ENCODE data around the gene GRAP.

Gene GRAP

DNA sequence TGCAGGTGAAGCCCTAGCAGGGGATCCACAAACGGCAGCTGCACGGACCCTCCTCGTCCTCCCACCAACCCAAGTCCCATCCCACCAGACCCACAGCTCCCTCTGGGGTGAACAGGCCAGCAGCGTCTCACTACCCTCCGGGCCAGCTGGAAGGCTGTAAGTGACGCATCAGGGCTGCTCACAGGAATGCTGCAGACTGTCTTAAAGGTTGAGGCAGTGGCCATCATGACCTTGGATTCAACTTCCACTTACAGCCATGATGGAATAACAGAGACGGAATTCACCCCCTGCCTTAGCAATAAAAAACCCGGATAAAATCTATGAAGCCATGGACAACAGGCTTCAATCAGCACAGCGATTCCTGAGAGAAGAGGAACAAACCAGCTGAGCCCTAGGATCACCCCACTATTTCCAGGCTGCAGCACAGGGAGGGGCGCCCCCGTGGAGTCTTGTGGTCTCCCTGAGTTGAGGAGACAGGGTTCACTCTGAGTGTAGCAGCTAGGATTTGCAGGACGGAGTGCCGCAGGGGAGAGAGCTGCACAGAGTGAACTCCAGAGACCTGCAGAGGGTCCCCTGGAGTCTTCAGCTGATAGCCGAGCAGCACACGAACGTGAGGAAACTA is 52.7 kb downstream of the GRAP start:
- Histone ChIP-seq H3K9me3 (ENCODE audit: control insufficient read depth in 5 of 5, low read length in 5 of 5) (peaks cover 0 to 4% (median 0%) of the 10 kb centered on the region in 5 donors), H3K4me3 (ENCODE audit: low read depth in 1 of 5, low read length in 5 of 5) (no peak overlapping the region), H3K27ac (ENCODE audit: low read depth, low read length) (no peak overlapping the region), H3K9ac (ENCODE audit: low read length in 5 of 5) (no peak overlapping the region), H3K4me1 (ENCODE audit: control insufficient read depth in 5 of 5, insufficient read depth in 5 of 5, low read length in 5 of 5) (no peaks in the 10 kb centered on the region), H3K27me3 (ENCODE audit: control insufficient read depth in 5 of 5, insufficient read depth in 4 of 5, low read length in 5 of 5) (peaks cover 0 to 4% (median 0%) of the 10 kb centered on the region in 5 donors), H3K36me3 (ENCODE audit: control insufficient read depth in 5 of 5, insufficient read depth in 5 of 5, low read length in 5 of 5) (no peaks in the 10 kb centered on the region)

DNA sequence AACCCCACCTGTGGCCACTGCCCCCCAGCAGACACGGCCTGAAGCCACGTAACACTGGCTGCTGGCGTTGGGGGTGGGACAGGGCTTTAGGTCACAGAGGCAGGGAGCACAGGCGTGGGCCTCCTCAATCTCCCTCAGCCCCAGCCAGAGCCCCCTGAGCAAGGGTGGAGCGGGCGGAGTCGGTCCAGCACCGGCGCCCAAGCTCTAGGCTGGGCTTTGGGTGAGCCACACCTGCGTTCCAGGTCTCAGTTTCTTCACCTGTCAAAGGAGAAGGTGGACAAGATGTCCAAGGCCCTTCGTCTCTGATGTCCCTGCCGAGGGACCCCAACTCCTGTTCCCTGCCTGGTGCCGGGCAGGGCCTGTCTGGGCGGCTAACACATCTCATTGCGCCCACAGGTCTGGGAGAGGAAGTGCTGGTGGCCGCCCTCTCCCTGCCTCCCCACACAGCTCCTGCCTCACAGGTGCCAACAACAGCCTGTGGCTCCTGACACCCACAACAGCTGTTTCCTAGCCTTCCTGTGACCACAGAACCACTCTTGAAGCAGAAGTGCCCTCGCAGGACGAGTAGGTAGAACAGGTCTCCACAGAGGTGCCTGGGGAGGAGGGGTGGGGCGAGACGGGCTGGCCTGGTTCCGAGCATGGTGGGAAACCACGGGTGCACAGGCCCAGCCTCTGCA is 54.2 kb downstream of the GRAP start:
- Histone ChIP-seq H3K27ac (ENCODE audit: low read depth, low read length) (no peak overlapping the region), H3K4me1 (ENCODE audit: control insufficient read depth in 5 of 5, insufficient read depth in 5 of 5, low read length in 5 of 5) (no peaks in the 10 kb centered on the region)

DNA sequence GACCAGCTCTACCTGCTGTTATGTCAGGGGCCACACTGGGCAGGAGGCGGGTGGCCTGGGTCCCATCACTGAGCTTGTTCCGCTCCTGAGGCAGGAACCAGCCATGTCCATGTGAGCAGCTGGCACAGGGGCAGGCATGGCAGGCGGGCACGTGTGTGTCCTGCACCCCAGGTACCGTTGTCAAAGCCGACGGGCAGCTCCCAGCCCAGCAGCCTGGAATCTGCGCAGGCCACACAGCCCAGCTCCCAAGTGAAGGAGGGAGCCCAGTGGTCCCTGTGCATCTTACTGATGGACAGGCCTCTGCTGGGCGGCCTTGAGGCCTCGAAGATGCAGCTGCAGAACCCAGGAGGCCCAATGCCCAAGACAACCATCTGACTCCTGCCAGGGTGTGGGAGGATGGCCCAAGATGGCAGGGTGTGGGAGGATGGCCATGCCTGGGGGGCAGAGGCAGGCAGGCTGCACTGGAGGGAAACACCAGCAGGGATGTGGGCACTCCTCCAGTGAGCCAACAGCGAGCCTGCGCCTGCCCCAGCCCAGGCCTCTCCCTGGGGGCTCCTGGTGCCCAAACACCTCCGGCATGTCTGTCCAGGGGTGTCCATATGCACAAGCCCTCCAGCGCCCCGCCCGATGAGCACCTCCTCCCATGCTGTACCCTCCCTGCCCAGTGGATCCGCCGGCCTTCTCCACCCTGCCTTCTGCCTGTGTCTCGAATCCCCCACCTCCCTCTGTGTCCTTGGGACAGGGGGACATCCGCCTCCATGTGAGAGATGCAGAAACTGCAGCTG is 55.0 kb downstream of the GRAP start:
- Histone ChIP-seq H3K36me3 (ENCODE audit: control insufficient read depth in 5 of 5, insufficient read depth in 5 of 5, low read length in 5 of 5) (peaks cover 0 to 2% (median 0%) of the 10 kb centered on the region in 5 donors), H3K9ac (ENCODE audit: low read length in 5 of 5) (no peak overlapping the region), H3K27ac (ENCODE audit: low read depth, low read length) (no peak overlapping the region)

More for the DNA sequence above, 54.2 kb downstream of the GRAP start:
- H3K27me3 ChIP-seq (ENCODE audit: control insufficient read depth in 5 of 5, insufficient read depth in 4 of 5, low read length in 5 of 5) = peaks cover 0 to 4% (median 0%) of the 10 kb centered on the region in 5 donors
- no peak overlapping the region for H3K4me3 ChIP-seq (ENCODE audit: low read depth in 1 of 5, low read length in 5 of 5)
- H3K9me3 ChIP-seq (ENCODE audit: control insufficient read depth in 5 of 5, low read length in 5 of 5) = peaks cover 0 to 4% (median 0%) of the 10 kb centered on the region in 5 donors
- peaks cover 0 to 2% (median 0%) of the 10 kb centered on the region in 5 donors for H3K36me3 ChIP-seq (ENCODE audit: control insufficient read depth in 5 of 5, insufficient read depth in 5 of 5, low read length in 5 of 5)
- no peak overlapping the region for H3K9ac ChIP-seq (ENCODE audit: low read length in 5 of 5)

DNA sequence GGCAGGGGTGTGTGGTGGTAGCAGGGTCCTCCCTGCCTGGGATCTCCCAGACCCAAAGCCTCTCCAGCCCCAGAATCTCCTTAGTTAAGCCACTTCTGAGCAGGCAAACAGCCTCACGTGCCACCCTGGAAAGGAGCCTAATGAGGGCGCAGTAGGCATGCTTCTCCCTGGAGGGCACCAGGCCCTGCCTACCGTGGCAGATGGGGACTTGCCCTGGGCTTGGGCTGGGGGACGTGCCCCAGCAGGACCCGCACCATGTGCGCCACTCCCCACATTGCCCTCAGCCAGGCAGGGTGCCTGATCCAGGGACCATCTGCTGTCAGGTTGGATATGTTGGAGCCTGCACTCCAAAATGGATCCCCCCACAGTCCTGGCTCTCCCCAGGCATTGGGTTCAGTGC is 56.4 kb downstream of the GRAP start:
- no peak overlapping the region for H3K4me3 ChIP-seq (ENCODE audit: low read depth in 1 of 5, low read length in 5 of 5)
- peaks cover 0 to 4% (median 0%) of the 10 kb centered on the region in 5 donors for H3K9me3 ChIP-seq (ENCODE audit: control insufficient read depth in 5 of 5, low read length in 5 of 5)
- peaks cover 0 to 2% (median 0%) of the 10 kb centered on the region in 5 donors for H3K36me3 ChIP-seq (ENCODE audit: control insufficient read depth in 5 of 5, insufficient read depth in 5 of 5, low read length in 5 of 5)
- no peaks in the 10 kb centered on the region for H3K4me1 ChIP-seq (ENCODE audit: control insufficient read depth in 5 of 5, insufficient read depth in 5 of 5, low read length in 5 of 5)
- peaks cover 0 to 4% (median 0%) of the 10 kb centered on the region in 5 donors for H3K27me3 ChIP-seq (ENCODE audit: control insufficient read depth in 5 of 5, insufficient read depth in 4 of 5, low read length in 5 of 5)
- no peak overlapping the region for H3K27ac ChIP-seq (ENCODE audit: low read depth, low read length)
- H3K9ac ChIP-seq (ENCODE audit: low read length in 5 of 5) = no peak overlapping the region

More for the DNA sequence above, 55.0 kb downstream of the GRAP start:
- Histone ChIP-seq H3K9me3 (ENCODE audit: control insufficient read depth in 5 of 5, low read length in 5 of 5) (peaks cover 0 to 4% (median 0%) of the 10 kb centered on the region in 5 donors), H3K27me3 (ENCODE audit: control insufficient read depth in 5 of 5, insufficient read depth in 4 of 5, low read length in 5 of 5) (peaks cover 0 to 4% (median 0%) of the 10 kb centered on the region in 5 donors), H3K4me1 (ENCODE audit: control insufficient read depth in 5 of 5, insufficient read depth in 5 of 5, low read length in 5 of 5) (no peaks in the 10 kb centered on the region), H3K4me3 (ENCODE audit: low read depth in 1 of 5, low read length in 5 of 5) (no peak overlapping the region)

DNA sequence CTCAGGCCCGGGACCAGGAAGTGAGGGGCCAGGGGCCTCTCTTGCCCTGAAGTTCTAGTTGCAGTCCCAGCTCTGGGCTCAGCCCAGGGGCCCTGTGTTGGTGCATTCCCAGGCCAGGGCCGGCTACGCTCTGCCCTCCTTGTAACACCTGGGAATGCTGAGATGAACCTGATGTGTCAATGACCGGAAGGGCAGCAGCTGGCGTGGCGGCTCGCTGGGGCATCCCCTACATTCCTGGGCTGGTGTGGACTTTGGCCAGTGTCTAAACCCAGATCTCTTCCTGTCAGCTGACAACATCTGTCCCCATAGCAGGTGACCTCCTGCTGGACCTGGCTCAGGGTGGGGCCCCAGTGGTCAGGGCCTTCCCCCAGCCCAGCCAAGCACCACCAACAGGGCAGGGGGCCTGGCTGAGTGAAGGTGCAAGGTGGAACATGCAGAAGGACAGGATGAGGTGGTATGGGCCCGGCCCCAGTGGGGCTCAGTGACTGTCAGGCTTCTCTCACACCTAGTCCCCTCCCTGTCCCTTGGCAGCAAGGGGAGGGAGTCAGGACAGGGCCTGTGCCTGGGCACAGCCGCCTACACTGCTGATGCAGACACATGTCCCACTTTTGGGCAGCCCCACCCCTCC is 58.1 kb downstream of the GRAP start:
- no peaks in the 10 kb centered on the region for H3K4me1 ChIP-seq (ENCODE audit: control insufficient read depth in 5 of 5, insufficient read depth in 5 of 5, low read length in 5 of 5)
- no peak overlapping the region for H3K9ac ChIP-seq (ENCODE audit: low read length in 5 of 5)
- H3K9me3 ChIP-seq (ENCODE audit: control insufficient read depth in 5 of 5, low read length in 5 of 5) = no peaks in the 10 kb centered on the region
- no peak overlapping the region for H3K4me3 ChIP-seq (ENCODE audit: low read depth in 1 of 5, low read length in 5 of 5)
- H3K27ac ChIP-seq (ENCODE audit: low read depth, low read length) = no peak overlapping the region
- peaks cover 0 to 2% (median 0%) of the 10 kb centered on the region in 5 donors for H3K36me3 ChIP-seq (ENCODE audit: control insufficient read depth in 5 of 5, insufficient read depth in 5 of 5, low read length in 5 of 5)
- H3K27me3 ChIP-seq (ENCODE audit: control insufficient read depth in 5 of 5, insufficient read depth in 4 of 5, low read length in 5 of 5) = peaks cover 0 to 4% (median 0%) of the 10 kb centered on the region in 5 donors

DNA sequence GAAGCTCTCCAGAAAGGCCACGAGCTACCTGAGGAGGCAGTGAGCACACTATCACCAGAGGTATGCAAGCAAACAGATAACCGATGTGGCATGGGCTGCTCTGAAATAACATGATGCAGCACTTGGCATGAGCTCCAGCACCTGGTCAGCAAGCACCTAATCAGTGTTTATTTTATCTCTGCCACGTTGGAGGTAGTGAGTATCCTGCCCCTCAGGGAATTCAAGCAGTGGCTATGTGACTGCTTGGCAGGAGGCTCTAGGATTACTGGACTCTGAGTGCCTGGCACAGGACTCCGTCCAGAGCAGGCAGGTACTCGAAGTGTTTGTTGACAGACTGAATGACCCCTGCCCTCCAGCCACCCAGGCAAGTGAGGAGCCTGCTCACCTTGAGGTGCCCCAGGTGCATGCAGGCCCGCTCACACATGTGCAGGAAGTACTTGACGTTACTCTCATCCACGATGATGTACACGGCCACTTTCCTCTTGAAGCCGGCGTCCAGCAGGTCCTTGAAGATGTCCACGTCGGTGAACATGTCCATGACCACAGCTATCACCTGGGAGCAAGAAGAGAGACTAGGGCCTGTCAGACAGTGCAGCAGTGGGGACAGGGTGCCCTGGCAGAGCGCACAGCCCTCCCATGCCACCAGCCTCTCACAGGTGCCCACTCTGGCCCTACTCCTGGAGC is 58.8 kb downstream of the GRAP start:
- Histone ChIP-seq H3K4me3 (ENCODE audit: low read depth in 1 of 5, low read length in 5 of 5) (no peak overlapping the region), H3K36me3 (ENCODE audit: control insufficient read depth in 5 of 5, insufficient read depth in 5 of 5, low read length in 5 of 5) (peaks cover 0 to 2% (median 0%) of the 10 kb centered on the region in 5 donors), H3K27ac (ENCODE audit: low read depth, low read length) (no peak overlapping the region), H3K9ac (ENCODE audit: low read length in 5 of 5) (no peak overlapping the region), H3K27me3 (ENCODE audit: control insufficient read depth in 5 of 5, insufficient read depth in 4 of 5, low read length in 5 of 5) (peaks cover 0 to 3% (median 0%) of the 10 kb centered on the region in 5 donors), H3K4me1 (ENCODE audit: control insufficient read depth in 5 of 5, insufficient read depth in 5 of 5, low read length in 5 of 5) (no peaks in the 10 kb centered on the region), H3K9me3 (ENCODE audit: control insufficient read depth in 5 of 5, low read length in 5 of 5) (no peaks in the 10 kb centered on the region)

DNA sequence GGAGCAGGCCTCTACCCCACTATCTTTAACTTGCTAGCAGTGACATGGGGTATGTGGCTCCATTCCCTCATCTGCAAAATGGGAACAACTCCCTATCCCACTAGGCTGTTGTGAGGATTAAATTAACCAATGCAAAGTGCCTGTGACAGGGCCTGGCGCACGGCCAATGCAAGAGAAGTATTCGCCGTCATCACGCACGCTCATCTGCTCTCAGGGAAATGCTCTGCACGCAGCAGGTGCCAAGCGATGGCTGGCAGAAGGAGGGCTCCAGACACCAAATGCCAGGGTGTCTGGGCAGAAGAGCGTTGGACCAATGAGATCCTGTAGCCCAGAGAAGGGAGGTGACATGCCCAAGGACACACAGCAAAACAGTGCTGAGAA is 59.5 kb downstream of the GRAP start:
- H3K27me3 ChIP-seq (ENCODE audit: control insufficient read depth in 5 of 5, insufficient read depth in 4 of 5, low read length in 5 of 5) = no peaks in the 10 kb centered on the region
- peaks cover 0 to 2% (median 0%) of the 10 kb centered on the region in 5 donors for H3K36me3 ChIP-seq (ENCODE audit: control insufficient read depth in 5 of 5, insufficient read depth in 5 of 5, low read length in 5 of 5)
- H3K27ac ChIP-seq (ENCODE audit: low read depth, low read length) = no peak overlapping the region
- no peak overlapping the region for H3K9ac ChIP-seq (ENCODE audit: low read length in 5 of 5)
- H3K4me3 ChIP-seq (ENCODE audit: low read depth in 1 of 5, low read length in 5 of 5) = no peak overlapping the region
- H3K4me1 ChIP-seq (ENCODE audit: control insufficient read depth in 5 of 5, insufficient read depth in 5 of 5, low read length in 5 of 5) = no peaks in the 10 kb centered on the region
- H3K9me3 ChIP-seq (ENCODE audit: control insufficient read depth in 5 of 5, low read length in 5 of 5) = no peaks in the 10 kb centered on the region

DNA sequence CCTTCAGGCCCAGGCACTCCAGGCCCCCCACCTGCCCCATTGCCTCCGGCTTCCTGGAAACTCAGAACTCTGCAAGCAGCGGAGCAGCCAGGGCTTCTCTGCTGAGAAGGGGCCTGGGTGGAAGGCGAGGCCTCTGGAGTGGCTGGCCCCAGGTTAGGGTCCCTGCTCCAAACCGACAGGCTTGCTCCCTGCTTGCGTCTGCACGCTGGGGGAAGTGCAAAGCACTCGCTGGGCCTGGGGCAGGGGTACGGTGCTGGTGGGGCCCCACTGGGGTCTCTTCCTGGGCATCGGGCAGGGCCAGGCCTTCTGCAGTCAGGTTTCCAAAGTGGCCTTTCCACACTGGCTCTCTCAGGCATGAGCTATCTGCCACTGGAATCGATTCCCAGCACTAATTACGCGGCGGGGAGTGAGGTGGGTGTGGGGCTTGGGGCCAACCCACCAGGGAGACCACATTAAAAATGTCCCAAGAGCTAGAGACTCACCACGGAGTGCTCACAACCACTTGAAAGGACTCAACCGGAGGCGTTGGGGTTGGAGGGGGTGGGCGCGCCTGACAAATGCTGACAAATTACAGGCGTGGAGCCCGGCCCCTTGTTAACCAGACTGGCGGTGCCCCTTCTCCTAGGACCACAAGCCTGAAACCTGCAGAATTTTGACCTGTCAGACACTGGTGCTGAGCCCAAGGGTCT is 60.1 kb downstream of the GRAP start:
- no peak overlapping the region for H3K4me3 ChIP-seq (ENCODE audit: low read depth in 1 of 5, low read length in 5 of 5)
- H3K36me3 ChIP-seq (ENCODE audit: control insufficient read depth in 5 of 5, insufficient read depth in 5 of 5, low read length in 5 of 5) = peaks cover 0 to 2% (median 0%) of the 10 kb centered on the region in 5 donors
- H3K9me3 ChIP-seq (ENCODE audit: control insufficient read depth in 5 of 5, low read length in 5 of 5) = no peaks in the 10 kb centered on the region
- no peak overlapping the region for H3K9ac ChIP-seq (ENCODE audit: low read length in 5 of 5)
- H3K4me1 ChIP-seq (ENCODE audit: control insufficient read depth in 5 of 5, insufficient read depth in 5 of 5, low read length in 5 of 5) = no peaks in the 10 kb centered on the region
- no peaks in the 10 kb centered on the region for H3K27me3 ChIP-seq (ENCODE audit: control insufficient read depth in 5 of 5, insufficient read depth in 4 of 5, low read length in 5 of 5)
- no peak overlapping the region for H3K27ac ChIP-seq (ENCODE audit: low read depth, low read length)

DNA sequence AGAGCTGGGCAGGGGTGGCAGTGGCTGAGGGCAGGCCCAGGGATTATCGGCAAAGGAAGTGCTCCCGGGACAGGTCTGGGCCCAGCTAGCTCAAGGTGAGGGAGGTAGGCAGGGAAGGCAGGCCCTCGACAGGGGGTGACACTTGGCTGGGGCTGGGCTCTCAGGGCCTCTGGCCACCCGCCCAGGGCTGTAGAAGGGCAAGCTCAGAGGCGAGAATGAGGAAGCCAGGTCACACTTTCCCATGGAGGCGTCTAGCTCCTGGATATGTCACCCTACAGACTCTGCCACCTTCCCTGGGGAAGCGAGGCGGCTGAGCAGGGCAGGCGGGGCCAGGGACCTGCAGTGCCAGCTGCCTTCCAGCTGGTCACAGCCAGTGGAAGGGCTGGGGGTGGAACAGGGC is 61.3 kb downstream of the GRAP start:
- Histone ChIP-seq H3K4me3 (ENCODE audit: low read depth in 1 of 5, low read length in 5 of 5) (no peak overlapping the region), H3K4me1 (ENCODE audit: control insufficient read depth in 5 of 5, insufficient read depth in 5 of 5, low read length in 5 of 5) (no peaks in the 10 kb centered on the region), H3K27ac (ENCODE audit: low read depth, low read length) (no peak overlapping the region), H3K27me3 (ENCODE audit: control insufficient read depth in 5 of 5, insufficient read depth in 4 of 5, low read length in 5 of 5) (no peaks in the 10 kb centered on the region), H3K9me3 (ENCODE audit: control insufficient read depth in 5 of 5, low read length in 5 of 5) (no peaks in the 10 kb centered on the region), H3K9ac (ENCODE audit: low read length in 5 of 5) (no peak overlapping the region), H3K36me3 (ENCODE audit: control insufficient read depth in 5 of 5, insufficient read depth in 5 of 5, low read length in 5 of 5) (peaks cover 0 to 2% (median 0%) of the 10 kb centered on the region in 5 donors)
